ENCODE results near the gene FKBP15. TPM values are rescaled to one million over a fixed set of nuclear protein-coding genes. Genes with fewer than 3 reads are reported as not detected.
A peak's percentile ranks its signal among the peaks of the same experiment; 100 is the strongest.
"Not testable (repeated sequence)": the region's sequence is repeated elsewhere in the genome, so short reads cannot be mapped to it uniquely, and the experiment has no call there.

Gene FKBP15
- total and polyA plus RNA-seq, 3 experiments from 2014 or later = 17.7 to 30.7 (median 29.8) TPM

- Histone ChIP-seq H3K9me3 (ENCODE audit: low read length) (no peaks in the 10 kb centered on the region), H3K27me3 (ENCODE audit: insufficient read depth, low read length, poor library complexity, severe bottlenecking) (no peaks in the 10 kb centered on the region), H3K27ac (ENCODE audit: low read depth, low read length) (peak within 1 kb of the TSS; percentile 28), H3K36me3 (ENCODE audit: insufficient read depth, low read length) (no peaks in the 10 kb centered on the region), H3K4me3 (ENCODE audit: low read length) (peak within 1 kb of the TSS; percentile 70), H3K4me1 (ENCODE audit: insufficient read depth, low read length) (peaks cover 19% of the 10 kb centered on the region)
- CTCF ChIA-PET = interaction anchor here (0.5 to 2.4 kb wide), 6 partner anchors 8 to 249 kb away, joined by 3 to 11 read pairs (median 4); partner anchors contain the start of genes FKBP15 and SLC31A1
- H3K9me3 Mint-ChIP-seq = no peaks in the 10 kb centered on the region
- H3K27me3 Mint-ChIP-seq = peaks cover 2% of the 10 kb centered on the region in 2 donors
- H3K36me3 Mint-ChIP-seq = peaks cover 0 to 3% (median 0%) of the 10 kb centered on the region in 3 donors
- peak; percentile 78 to 88 (median 82) for DNase-seq
- H3K27ac Mint-ChIP-seq = peak within 1 kb of the TSS; percentile 64 to 90 (median 77)
- POLR2A ChIA-PET = interaction anchor here (0.6 to 1.5 kb wide), 2 partner anchors 70 to 127 kb away, joined by 3 to 4 read pairs; no protein-coding TSS in a partner anchor
- peak within 1 kb of the TSS; percentile 67 to 91 (median 83) for H3K4me3 Mint-ChIP-seq
- H3K4me1 Mint-ChIP-seq = peaks cover 28 to 43% (median 37%) of the 10 kb centered on the region in 3 donors
These were observed 70.1 kb downstream of the FKBP15 start, which contains the start of gene SLC31A2 for GRCh38 chr9:113150670-113151611. Gene SLC31A2 (plus strand): TSS chr9:113151007. CDS start chr9:113151075, 68 bp downstream.

- POLR2A ChIA-PET = interaction anchor here (1.5 kb wide), 1 partner anchor 71 kb away, joined by 4 read pairs; no protein-coding TSS in a partner anchor
- Mint-ChIP-seq H3K27me3 (peaks cover 7 to 16% of the 10 kb centered on the region in 2 donors), H3K4me1 (peaks cover 19 to 29% (median 23%) of the 10 kb centered on the region in 3 donors)
These were observed 71.5 kb downstream of the FKBP15 start for GRCh38 chr9:113149561-113149960.

GRCh38 chr9:113148781-113149510, 72.1 kb downstream of the FKBP15 start:
- no peaks in the 10 kb centered on the region for H3K9me3 Mint-ChIP-seq
- peaks cover 19 to 29% (median 22%) of the 10 kb centered on the region in 3 donors for H3K4me1 Mint-ChIP-seq
- Histone ChIP-seq H3K36me3 (ENCODE audit: insufficient read depth, low read length) (no peaks in the 10 kb centered on the region), H3K27me3 (ENCODE audit: insufficient read depth, low read length, poor library complexity, severe bottlenecking) (peaks cover 12% of the 10 kb centered on the region), H3K4me1 (ENCODE audit: insufficient read depth, low read length) (peaks cover 13% of the 10 kb centered on the region), H3K27ac (ENCODE audit: low read depth, low read length) (no peak overlapping the region), H3K4me3 (ENCODE audit: low read length) (no peak overlapping the region), H3K9me3 (ENCODE audit: low read length) (no peaks in the 10 kb centered on the region)
- DNase-seq = no peak
- CTCF ChIA-PET = no interaction called here
- H3K27me3 Mint-ChIP-seq = peaks cover 11 to 21% of the 10 kb centered on the region in 2 donors
- H3K4me3 Mint-ChIP-seq = peak overlapping the region in 4 of 7 donors; percentile 14 to 63 (median 48)
- peak overlapping the region in 1 of 8 donors; percentile 14 for H3K27ac Mint-ChIP-seq
- H3K36me3 Mint-ChIP-seq = peaks cover 0 to 3% (median 0%) of the 10 kb centered on the region in 3 donors
- POLR2A ChIA-PET = no interaction called here

More at GRCh38 chr9:113149561-113149960, 71.5 kb downstream of the FKBP15 start:
- peak overlapping the region in 2 of 7 donors; percentile 3 to 63 for H3K4me3 Mint-ChIP-seq
- peaks cover 13% of the 10 kb centered on the region for H3K4me1 ChIP-seq (ENCODE audit: insufficient read depth, low read length)
- H3K27me3 ChIP-seq (ENCODE audit: insufficient read depth, low read length, poor library complexity, severe bottlenecking) = peaks cover 11% of the 10 kb centered on the region
- H3K9me3 Mint-ChIP-seq; H3K9me3 ChIP-seq (ENCODE audit: low read length); H3K36me3 ChIP-seq (ENCODE audit: insufficient read depth, low read length); H3K4me3 ChIP-seq (ENCODE audit: low read length); H3K27ac ChIP-seq (ENCODE audit: low read depth, low read length); DNase-seq; CTCF ChIA-PET; H3K36me3 Mint-ChIP-seq: not testable (repeated sequence)
- peak overlapping the region in 1 of 8 donors; percentile 43 for H3K27ac Mint-ChIP-seq

GRCh38 chr9:113148372-113148705, 72.7 kb downstream of the FKBP15 start:
- Histone ChIP-seq H3K4me1 (ENCODE audit: insufficient read depth, low read length) (peaks cover 13% of the 10 kb centered on the region), H3K4me3 (ENCODE audit: low read length) (no peak overlapping the region), H3K27me3 (ENCODE audit: insufficient read depth, low read length, poor library complexity, severe bottlenecking) (peaks cover 12% of the 10 kb centered on the region), H3K9me3 (ENCODE audit: low read length) (no peaks in the 10 kb centered on the region), H3K27ac (ENCODE audit: low read depth, low read length) (no peak overlapping the region), H3K36me3 (ENCODE audit: insufficient read depth, low read length) (no peaks in the 10 kb centered on the region)
- no peak for DNase-seq
- ChIA-PET POLR2A (no interaction called here), CTCF (no interaction called here)
- Mint-ChIP-seq H3K4me1 (peaks cover 19 to 25% (median 22%) of the 10 kb centered on the region in 3 donors), H3K36me3 (peaks cover 0 to 3% (median 0%) of the 10 kb centered on the region in 3 donors), H3K9me3 (no peaks in the 10 kb centered on the region), H3K27me3 (peaks cover 11 to 25% of the 10 kb centered on the region in 2 donors), H3K27ac (no peak overlapping the region), H3K4me3 (peak overlapping the region in 1 of 7 donors; percentile 63)

GRCh38 chr9:113143432-113144227, 77.4 kb downstream of the FKBP15 start:
- CTCF ChIA-PET = no interaction called here
- H3K27ac Mint-ChIP-seq = no peak overlapping the region
- peaks cover 0 to 13% (median 6%) of the 10 kb centered on the region in 5 donors for H3K9me3 Mint-ChIP-seq
- H3K4me1 Mint-ChIP-seq = no peaks in the 10 kb centered on the region
- Histone ChIP-seq H3K4me3 (ENCODE audit: low read length) (no peak overlapping the region), H3K27ac (ENCODE audit: low read depth, low read length) (no peak overlapping the region), H3K36me3 (ENCODE audit: insufficient read depth, low read length) (no peaks in the 10 kb centered on the region), H3K27me3 (ENCODE audit: insufficient read depth, low read length, poor library complexity, severe bottlenecking) (peaks cover 12% of the 10 kb centered on the region), H3K4me1 (ENCODE audit: insufficient read depth, low read length) (no peaks in the 10 kb centered on the region), H3K9me3 (ENCODE audit: low read length) (no peaks in the 10 kb centered on the region)
- H3K36me3 Mint-ChIP-seq = peaks cover 0 to 5% (median 0%) of the 10 kb centered on the region in 3 donors
- no peak overlapping the region for H3K4me3 Mint-ChIP-seq
- H3K27me3 Mint-ChIP-seq = peaks cover 18 to 40% of the 10 kb centered on the region in 2 donors
- DNase-seq = no peak
- POLR2A ChIA-PET = no interaction called here

- peaks cover 0 to 13% (median 6%) of the 10 kb centered on the region in 5 donors for H3K9me3 Mint-ChIP-seq
- DNase-seq; H3K4me1 Mint-ChIP-seq; H3K9me3 ChIP-seq (ENCODE audit: low read length); H3K4me3 Mint-ChIP-seq; CTCF ChIA-PET; H3K27ac Mint-ChIP-seq; H3K4me1 ChIP-seq (ENCODE audit: insufficient read depth, low read length); H3K36me3 Mint-ChIP-seq; H3K36me3 ChIP-seq (ENCODE audit: insufficient read depth, low read length); POLR2A ChIA-PET; H3K4me3 ChIP-seq (ENCODE audit: low read length); H3K27ac ChIP-seq (ENCODE audit: low read depth, low read length): not testable (repeated sequence)
- H3K27me3 ChIP-seq (ENCODE audit: insufficient read depth, low read length, poor library complexity, severe bottlenecking) = peaks cover 12% of the 10 kb centered on the region
- H3K27me3 Mint-ChIP-seq = peaks cover 19 to 42% of the 10 kb centered on the region in 2 donors
These were observed 80.2 kb downstream of the FKBP15 start for GRCh38 chr9:113140896-113141295.

GRCh38 chr9:113139953-113140352, 81.1 kb downstream of the FKBP15 start:
- no peak overlapping the region for H3K4me3 Mint-ChIP-seq
- POLR2A ChIA-PET = no interaction called here
- CTCF ChIA-PET = no interaction called here
- DNase-seq = no peak
- peaks cover 0 to 5% (median 0%) of the 10 kb centered on the region in 3 donors for H3K36me3 Mint-ChIP-seq
- H3K4me1 ChIP-seq (ENCODE audit: insufficient read depth, low read length) = no peaks in the 10 kb centered on the region
- H3K4me1 Mint-ChIP-seq = no peaks in the 10 kb centered on the region
- H3K27ac ChIP-seq (ENCODE audit: low read depth, low read length) = no peak overlapping the region
- no peaks in the 10 kb centered on the region for H3K36me3 ChIP-seq (ENCODE audit: insufficient read depth, low read length)
- H3K4me3 ChIP-seq (ENCODE audit: low read length) = no peak overlapping the region
- H3K9me3 Mint-ChIP-seq = peaks cover 0 to 13% (median 6%) of the 10 kb centered on the region in 5 donors
- no peak overlapping the region for H3K27ac Mint-ChIP-seq
- H3K27me3 ChIP-seq (ENCODE audit: insufficient read depth, low read length, poor library complexity, severe bottlenecking) = peaks cover 4% of the 10 kb centered on the region
- H3K27me3 Mint-ChIP-seq = peaks cover 17 to 33% of the 10 kb centered on the region in 2 donors
- no peaks in the 10 kb centered on the region for H3K9me3 ChIP-seq (ENCODE audit: low read length)

Data from CD8-positive, alpha-beta memory T cell (primary cell).